ENCODE data around the gene COBLL1. TPM values are rescaled to one million over a fixed set of nuclear protein-coding genes. Genes with fewer than 3 reads are reported as not detected.

The COBLL1 gene
- total and polyA plus RNA-seq, 4 donors = 16.3 to 114 (median 36.4) TPM

- TF ChIP-seq JUND (IDR thresholded peaks at IDR 0.05) = no peak
- TF ChIP-seq, protein P1, sequence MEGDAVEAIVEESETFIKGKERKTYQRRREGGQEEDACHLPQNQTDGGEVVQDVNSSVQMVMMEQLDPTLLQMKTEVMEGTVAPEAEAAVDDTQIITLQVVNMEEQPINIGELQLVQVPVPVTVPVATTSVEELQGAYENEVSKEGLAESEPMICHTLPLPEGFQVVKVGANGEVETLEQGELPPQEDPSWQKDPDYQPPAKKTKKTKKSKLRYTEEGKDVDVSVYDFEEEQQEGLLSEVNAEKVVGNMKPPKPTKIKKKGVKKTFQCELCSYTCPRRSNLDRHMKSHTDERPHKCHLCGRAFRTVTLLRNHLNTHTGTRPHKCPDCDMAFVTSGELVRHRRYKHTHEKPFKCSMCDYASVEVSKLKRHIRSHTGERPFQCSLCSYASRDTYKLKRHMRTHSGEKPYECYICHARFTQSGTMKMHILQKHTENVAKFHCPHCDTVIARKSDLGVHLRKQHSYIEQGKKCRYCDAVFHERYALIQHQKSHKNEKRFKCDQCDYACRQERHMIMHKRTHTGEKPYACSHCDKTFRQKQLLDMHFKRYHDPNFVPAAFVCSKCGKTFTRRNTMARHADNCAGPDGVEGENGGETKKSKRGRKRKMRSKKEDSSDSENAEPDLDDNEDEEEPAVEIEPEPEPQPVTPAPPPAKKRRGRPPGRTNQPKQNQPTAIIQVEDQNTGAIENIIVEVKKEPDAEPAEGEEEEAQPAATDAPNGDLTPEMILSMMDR (IDR thresholded peaks at IDR 0.05; ENCODE audit: low read depth, low read length, missing input control) = no peak
- TF ChIP-seq HNF4G (IDR thresholded peaks at IDR 0.05) = no peak
- TF ChIP-seq, protein P2, sequence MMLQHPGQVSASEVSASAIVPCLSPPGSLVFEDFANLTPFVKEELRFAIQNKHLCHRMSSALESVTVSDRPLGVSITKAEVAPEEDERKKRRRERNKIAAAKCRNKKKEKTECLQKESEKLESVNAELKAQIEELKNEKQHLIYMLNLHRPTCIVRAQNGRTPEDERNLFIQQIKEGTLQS (IDR thresholded peaks at IDR 0.05) = no peak
Observed at GRCh38 chr2:164837807-164838206, 3.8 kb downstream of the COBLL1 start (continued).

DNA sequence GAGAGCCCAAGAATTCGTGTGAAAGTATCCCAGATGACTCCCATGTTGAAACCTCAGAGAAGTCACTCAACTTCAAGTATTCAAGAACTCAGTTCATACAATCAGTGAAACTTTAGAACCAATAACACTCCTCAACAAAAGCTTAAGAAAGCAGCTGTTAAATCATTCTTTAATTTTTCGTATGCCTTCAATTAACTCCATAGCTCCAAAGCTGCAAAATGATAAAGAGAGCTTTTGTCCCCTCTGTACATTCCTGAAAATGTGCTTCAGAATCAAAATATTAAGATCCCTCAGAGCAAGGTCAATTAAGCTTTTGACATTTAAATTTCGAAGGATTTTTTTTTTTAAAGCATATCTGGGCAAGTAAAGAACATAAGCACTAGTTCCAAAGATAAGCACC is 4.7 kb downstream of the COBLL1 start:
- Histone ChIP-seq H3K27ac (ENCODE audit: low read depth in 1 of 2, low read length in 2 of 2) (no peak overlapping the region), H3K4me1 (ENCODE audit: control insufficient read depth in 4 of 4, insufficient read depth in 4 of 4, low read length in 3 of 4) (peaks cover 0 to 28% (median 18%) of the 10 kb centered on the region in 4 donors), H3K4me3 (ENCODE audit: low read depth in 1 of 3, low read length in 3 of 3) (no peak overlapping the region), H3K36me3 (ENCODE audit: control insufficient read depth in 4 of 4, insufficient read depth in 3 of 4, low read depth in 1 of 4, low read length in 3 of 4) (no peaks in the 10 kb centered on the region), H3K27me3 (ENCODE audit: control insufficient read depth in 4 of 4, insufficient read depth in 4 of 4, low read length in 3 of 4) (no peaks in the 10 kb centered on the region), H3K9ac (ENCODE audit: low read depth in 1 of 2, low read length in 2 of 2) (no peak overlapping the region), H3K9me3 (ENCODE audit: control insufficient read depth in 4 of 4, low read length in 3 of 4) (no peaks in the 10 kb centered on the region)
- 60% methylated on average over 3 of the region's 3 CpGs for WGBS
- TF ChIP-seq, protein P2 (IDR thresholded peaks at IDR 0.05) = no peak
- TF ChIP-seq ZBTB33 (IDR thresholded peaks at IDR 0.05) (no peak), GABPA (IDR thresholded peaks at IDR 0.05 in 1 of 2, conservative IDR thresholded peaks at IDR 0.05 in 1 of 2) (no peak), FOXA1 (IDR thresholded peaks at IDR 0.05) (no peak), SP1 (IDR thresholded peaks at IDR 0.05) (no peak), FOXA2 (IDR thresholded peaks at IDR 0.05) (no peak), NR2F2 (IDR thresholded peaks at IDR 0.05) (no peak), YY1 (IDR thresholded peaks at IDR 0.05) (no peak), RAD21 (IDR thresholded peaks at IDR 0.05) (no peak), EGR1 (IDR thresholded peaks at IDR 0.05; ENCODE audit: low read depth in 2 of 2) (no peak), HNF4A (conservative IDR thresholded peaks at IDR 0.05) (no peak)
- TF ChIP-seq, protein P1 (IDR thresholded peaks at IDR 0.05; ENCODE audit: low read depth, low read length, missing input control) = no peak
- TF ChIP-seq, protein P3, sequence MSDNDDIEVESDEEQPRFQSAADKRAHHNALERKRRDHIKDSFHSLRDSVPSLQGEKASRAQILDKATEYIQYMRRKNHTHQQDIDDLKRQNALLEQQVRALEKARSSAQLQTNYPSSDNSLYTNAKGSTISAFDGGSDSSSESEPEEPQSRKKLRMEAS (IDR thresholded peaks at IDR 0.05) = no peak
- TF ChIP-seq, protein P4, sequence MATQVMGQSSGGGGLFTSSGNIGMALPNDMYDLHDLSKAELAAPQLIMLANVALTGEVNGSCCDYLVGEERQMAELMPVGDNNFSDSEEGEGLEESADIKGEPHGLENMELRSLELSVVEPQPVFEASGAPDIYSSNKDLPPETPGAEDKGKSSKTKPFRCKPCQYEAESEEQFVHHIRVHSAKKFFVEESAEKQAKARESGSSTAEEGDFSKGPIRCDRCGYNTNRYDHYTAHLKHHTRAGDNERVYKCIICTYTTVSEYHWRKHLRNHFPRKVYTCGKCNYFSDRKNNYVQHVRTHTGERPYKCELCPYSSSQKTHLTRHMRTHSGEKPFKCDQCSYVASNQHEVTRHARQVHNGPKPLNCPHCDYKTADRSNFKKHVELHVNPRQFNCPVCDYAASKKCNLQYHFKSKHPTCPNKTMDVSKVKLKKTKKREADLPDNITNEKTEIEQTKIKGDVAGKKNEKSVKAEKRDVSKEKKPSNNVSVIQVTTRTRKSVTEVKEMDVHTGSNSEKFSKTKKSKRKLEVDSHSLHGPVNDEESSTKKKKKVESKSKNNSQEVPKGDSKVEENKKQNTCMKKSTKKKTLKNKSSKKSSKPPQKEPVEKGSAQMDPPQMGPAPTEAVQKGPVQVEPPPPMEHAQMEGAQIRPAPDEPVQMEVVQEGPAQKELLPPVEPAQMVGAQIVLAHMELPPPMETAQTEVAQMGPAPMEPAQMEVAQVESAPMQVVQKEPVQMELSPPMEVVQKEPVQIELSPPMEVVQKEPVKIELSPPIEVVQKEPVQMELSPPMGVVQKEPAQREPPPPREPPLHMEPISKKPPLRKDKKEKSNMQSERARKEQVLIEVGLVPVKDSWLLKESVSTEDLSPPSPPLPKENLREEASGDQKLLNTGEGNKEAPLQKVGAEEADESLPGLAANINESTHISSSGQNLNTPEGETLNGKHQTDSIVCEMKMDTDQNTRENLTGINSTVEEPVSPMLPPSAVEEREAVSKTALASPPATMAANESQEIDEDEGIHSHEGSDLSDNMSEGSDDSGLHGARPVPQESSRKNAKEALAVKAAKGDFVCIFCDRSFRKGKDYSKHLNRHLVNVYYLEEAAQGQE (IDR thresholded peaks at IDR 0.05) = no peak
- no peak for DNase-seq (ENCODE audit: low spot score)
